Esophagus mucosa (tissue), 1 donor: Measurements from ENCODE around the gene TC2N. TPM values are rescaled to one million over a fixed set of nuclear protein-coding genes. Genes with fewer than 3 reads are reported as not detected.
"Not testable (repeated sequence)": the region's sequence is repeated elsewhere in the genome, so short reads cannot be mapped to it uniquely, and the experiment has no call there.

Experiments used
- ATAC-seq: fragments of 200-7000 bp; cut with Tn5 transposase; one replicate; pipeline ENCODE4 v1.9.1; 2020
- total RNA-seq: library from RNA; stranded (reverse); gene quantifications from one replicate; pipeline ENCODE4 v1.2.4, GENCODE V29; 2023
- donor health status: DM: yes; HTN: yes; CAD: no.

TC2N gene
- total RNA-seq, 1 donor from 2014 or later = 52.5 TPM

DNA sequence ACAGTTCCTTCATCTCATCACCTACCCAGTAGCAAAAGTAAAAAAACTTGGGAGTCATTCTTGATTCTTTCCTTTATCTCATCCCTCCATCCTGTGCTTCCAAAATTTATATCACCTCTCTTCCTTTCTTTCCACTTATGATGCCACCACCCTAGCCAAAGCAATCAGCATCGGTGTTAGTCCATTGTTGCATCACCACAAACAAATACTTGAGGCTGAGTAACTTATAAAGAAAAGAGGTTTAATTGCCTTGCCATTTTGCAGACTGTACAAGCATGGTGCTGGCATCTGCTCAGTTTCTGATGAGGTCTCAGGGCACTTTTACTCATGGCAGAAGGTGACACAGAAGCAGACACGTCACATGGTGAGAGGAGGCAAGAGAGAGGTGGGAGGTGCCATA lies 115.6 kb downstream of the TC2N start:
- ATAC-seq = peak; percentile 24

DNA sequence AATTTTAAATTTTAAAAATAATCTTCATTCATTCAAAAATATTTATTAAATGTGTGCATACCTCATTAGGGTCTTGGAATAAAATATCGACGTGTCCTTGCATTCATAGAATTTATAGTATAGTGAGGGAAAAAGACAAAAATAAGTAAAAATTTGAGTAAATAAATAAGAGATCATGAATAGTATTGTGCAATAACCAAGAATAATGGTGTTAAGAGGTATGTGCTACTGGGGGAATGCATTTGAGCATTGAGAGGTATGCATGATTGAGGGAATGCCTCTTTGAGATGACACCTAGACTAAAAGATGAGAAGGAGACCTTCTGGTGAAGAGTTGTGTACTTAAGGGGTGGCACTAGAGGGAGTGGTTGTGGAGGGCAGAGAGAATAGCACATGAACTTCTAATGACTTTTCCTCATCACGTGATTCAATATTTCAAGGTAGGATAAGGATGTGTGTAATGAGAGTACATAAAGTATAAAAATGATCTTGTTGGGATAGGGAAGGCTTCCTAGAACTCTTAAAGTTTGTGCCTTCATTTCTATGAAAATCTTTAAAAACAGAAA lies 116.6 kb downstream of the TC2N start:
- ATAC-seq = peak; percentile 58

DNA sequence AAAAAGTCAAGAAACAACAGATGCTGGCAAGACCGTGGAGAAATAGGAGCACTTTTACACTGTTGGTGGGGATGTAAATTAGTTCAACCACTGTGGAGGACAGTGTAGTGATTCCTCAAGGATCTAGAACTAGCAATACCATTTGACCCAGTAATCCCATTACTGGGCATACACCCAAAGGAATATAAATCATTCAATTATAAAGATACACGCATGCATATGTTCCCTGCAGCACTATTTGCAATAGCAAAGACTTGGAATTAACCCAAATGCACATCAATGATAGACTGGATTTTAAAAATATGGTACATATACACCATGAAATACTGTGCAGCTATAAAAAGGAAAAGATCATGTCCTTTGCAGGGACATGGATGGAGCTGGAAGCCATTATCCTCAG lies 117.5 kb downstream of the TC2N start:
- no peak for ATAC-seq

DNA sequence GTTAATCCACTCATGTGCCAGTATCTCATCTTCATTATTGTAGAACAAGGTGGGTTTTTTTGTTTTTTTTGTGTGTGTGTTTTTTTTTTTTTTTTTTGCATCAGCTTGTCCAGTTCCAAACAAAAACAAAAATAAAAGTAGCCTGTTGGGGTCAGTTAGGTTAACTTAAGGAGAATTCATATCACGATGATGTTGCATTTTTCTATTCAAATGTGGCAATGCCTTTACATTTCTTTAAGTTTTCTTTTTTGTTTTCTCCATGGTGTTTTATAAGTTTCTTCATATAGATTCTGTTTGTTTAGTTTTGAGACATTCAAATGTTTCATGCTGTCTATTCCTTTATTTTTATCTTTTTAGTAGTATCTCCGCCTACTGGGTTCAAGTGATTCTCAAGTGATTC lies 119.3 kb downstream of the TC2N start:
- ATAC-seq = no peak

DNA sequence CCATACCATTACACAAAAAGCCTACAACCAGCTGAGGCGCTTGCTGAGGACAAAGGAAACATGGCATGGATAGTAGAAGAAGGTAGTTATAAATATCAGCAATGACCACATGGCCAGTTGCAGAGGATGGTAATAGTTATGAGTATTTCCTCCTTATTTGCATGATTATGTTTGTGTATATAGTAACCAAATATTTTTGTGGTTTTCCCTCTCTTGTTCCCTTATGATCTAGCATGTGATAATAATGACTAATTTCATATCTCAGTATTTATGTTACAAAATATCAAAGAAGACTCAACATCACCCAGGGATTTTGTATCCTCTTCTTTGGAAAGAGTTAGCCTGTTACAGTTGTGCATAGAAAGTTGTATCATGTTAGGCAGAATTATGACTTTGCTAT lies 122.0 kb downstream of the TC2N start:
- peak; percentile 31 for ATAC-seq

DNA sequence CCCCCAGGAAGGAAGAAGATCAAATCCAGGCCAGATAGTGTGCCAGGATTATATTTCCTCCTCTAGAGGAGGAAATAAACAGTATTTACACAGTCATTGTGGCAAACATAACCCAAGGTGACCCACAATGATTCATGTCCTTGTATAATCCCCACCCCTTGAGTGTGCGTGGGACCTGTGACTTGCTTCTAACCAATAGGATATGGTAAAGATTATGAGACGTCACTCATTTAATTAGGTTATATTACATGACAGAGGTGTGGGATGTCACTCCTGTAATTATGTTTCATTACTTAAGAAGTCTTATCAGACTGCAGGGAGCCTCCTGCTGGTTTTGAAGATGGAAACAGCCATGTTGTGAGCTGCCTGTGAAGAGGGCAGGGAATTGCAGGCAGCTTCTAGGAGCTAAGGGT lies 123.3 kb downstream of the TC2N start:
- ATAC-seq = peak; percentile 98

DNA sequence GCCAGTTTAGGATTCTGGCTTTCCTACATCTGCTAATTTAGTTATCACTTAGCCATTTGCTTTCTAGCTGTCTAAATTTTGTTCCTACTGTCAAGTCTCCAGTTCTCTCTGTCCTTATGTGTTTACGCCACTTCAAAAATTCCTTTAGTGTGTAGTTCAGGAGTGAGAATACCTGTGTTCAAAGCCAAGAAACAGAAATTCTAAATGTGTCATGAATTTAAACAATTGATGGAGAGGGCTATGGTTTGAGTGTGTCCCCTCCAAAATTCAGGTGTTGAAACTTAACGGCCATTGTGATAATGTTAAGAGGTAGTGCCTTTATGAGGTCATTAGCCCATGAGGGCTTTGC lies 124.1 kb downstream of the TC2N start:
- no peak for ATAC-seq

DNA sequence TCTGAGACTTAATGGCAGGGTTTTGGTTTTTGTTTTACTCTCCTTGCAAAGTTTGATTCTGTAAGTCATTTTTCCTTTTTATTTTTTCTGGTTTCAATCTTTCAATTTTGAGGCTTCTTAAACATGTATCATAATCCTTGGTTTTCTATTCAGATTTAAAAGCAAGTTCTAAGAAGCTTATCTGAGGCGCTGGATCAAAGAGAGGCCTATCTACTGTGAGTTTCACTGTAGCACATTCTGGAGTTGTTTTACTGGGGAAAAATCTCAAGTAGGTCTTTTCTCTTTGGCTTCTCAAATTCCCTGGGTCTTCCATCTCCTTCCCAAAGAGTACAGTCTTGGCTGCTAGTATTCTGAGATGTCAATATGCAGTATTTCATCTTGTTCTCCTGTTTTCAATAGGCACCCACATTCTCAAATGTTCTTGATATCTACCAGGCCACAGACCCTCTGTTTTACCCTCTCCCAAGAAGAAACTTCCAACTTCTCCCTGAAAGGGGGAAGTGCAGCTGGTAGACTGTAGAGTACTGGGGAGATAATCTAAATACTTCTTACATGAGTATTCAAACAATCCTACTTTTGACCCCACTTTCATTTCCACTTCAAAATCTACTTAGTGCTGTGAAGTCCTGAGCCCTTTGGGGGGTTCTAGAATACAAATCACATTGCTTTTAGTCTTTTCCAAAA lies 124.6 kb downstream of the TC2N start:
- ATAC-seq = no peak

DNA sequence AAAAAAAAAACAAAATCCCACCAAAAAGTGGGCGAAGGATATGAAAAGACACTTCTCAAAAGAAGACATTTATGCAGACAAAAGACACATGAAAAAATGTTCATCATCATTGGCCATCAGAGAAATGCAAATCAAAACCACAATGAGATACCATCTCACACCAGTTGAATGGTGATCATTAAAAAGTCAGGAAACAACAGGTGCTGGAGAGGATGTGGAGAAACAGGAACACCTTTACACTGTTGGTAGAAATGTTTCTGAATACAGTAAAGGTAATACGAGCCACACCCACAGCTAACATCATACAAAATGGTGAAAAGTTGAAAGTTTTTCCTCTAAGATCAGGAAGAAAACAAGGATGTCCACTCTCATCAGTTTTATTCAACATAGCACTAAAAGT lies 127.5 kb downstream of the TC2N start:
- ATAC-seq = not testable (repeated sequence)

DNA sequence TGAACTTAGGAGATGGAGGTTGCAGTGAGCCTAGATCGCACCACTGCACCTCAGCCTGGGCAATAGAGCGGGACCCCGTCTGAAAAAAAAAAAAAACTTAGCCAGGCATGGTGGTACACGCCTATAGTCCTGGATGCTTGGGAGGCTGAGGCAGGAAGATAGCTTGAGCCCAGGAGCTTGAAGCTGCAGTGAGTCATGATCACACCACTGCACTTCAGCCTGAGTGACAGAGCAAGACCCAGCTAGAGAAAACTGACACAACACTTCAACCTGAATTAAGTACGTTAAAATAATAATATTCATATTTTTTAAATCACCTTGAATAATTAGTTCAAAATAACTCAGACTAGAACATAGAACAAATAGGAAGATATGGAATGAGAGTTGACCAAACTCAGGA lies 129.7 kb downstream of the TC2N start:
- ATAC-seq = no peak

DNA sequence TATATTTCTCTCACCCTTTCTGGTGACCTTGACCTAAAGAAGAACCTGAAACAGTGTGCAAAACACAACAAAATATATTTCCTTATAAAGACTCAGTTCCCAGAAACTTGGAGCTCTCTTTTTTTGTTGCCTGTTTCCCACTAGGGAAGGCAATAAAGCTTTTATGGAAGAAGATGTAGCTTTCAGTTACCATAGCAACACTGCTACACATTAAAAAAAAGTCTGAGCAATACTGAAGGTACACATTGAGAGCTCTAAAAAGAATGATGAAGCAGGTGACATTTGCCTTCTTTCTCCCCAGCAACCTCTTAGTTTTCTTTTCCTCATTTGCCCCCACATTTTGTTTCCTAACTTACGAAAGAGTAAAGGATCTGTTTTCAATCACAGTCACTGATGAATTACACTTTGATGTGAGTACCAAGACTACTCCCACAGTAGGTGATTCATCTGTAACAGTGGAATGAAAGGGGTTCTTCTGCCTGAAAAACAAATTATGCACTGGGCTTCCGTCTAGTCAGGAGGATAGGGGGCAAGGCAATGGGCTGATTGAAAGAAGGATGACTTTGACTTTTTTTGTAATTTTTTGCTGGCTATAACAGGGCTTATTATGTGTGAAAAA lies 134.4 kb downstream of the TC2N start:
- ATAC-seq = no peak

DNA sequence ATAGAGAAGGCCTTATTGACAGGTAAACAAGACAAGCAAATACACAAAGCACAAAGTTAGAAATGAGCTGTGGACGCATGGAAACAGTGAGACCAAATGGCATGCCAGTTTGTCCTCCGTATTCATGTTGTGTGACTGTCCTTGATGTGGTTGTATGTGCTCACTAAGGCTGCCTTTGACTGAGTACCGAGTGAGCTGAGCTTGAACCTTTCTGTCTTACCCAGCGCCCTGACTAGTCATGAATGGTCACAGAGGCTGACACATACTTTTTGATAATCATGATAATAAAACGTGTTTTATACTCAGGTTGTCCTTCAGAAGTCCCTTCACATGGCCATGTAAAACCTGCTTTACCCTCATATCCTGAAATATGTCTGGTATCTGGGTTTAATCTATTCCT lies 134.9 kb downstream of the TC2N start:
- ATAC-seq = peak; percentile 23

DNA sequence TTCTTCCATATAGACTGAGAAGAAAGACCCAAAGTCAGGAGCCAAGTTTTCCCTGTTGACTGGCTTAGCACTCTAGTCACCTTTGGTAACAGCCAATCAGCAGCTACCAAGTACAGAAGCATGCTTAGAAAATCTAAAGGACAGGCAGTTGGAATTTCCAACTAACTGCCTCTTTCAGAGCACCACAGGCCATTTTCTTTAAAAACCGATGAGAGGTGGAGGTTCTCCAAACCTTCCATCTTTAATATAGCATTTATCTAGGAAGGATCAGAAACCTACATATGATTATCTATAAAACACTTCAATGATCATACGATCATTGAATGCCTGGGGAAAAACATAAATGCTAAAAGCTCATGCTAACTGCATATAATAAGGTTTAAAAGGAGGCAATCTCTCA lies 135.3 kb downstream of the TC2N start, which contains the start of gene CATSPERB:
TSS of gene CATSPERB (minus strand) at position 101 of the 400 bp plus-strand sequence. CDS start 2,607 bp downstream, outside the sequence.
- no peak for ATAC-seq

DNA sequence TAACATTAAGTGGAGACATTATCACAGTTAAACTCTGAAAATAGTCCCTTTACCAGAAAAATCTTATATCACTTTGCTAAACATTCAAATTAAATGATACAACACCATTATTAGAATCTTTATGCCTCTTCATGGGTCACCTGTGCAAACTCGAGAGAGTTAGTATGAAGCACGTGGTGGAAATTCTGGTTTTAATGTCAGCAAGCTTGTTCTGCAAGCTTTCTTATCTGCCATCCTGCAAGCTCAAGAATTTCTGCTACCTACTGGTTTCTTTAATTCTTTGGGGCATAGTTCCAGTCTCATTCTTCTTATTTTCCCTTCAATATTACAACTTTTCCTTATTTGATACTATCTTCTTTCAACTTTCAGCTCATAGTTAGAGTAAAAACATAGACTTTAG lies 136.3 kb downstream of the TC2N start:
- no peak for ATAC-seq

DNA sequence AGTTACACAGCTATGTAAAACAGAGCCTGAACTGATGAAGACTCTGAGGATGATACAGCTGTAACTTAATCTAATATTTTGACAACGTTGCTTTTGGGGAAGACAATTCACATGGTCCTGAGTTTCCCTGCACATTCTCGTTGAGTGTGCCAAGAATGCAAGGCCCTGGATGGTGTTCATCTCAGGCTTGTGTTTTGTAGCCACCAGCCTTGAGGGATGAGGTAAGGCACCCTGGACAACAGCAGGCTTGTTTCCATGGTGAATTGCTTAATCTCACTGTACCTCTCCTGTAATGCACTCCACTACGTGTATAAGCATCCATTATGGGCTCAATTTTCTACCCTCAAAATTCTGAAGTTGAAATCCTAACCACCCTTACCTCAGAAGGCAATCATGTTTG lies 137.6 kb downstream of the TC2N start:
- ATAC-seq = no peak

Other genes starting within 250 kb of the TC2N start
- 3.3 TPM for gene CATSPERB, start 135.4 kb downstream of the TC2N start, total RNA-seq
- 2.8 TPM for gene FBLN5, start 80.2 kb upstream of the TC2N start, total RNA-seq
- 31.0 TPM for gene TRIP11, start 172.5 kb upstream of the TC2N start, total RNA-seq
- gene ATXN3, start 239.0 kb upstream of the TC2N start, total RNA-seq = 20.4 TPM